CD4-positive, alpha-beta memory T cell (primary cell): ENCODE measurements around the gene LCE7A. TPM values are rescaled to one million over a fixed set of nuclear protein-coding genes. Genes with fewer than 3 reads are reported as not detected.

Experiments
- CTCF ChIA-PET: fragments of 350-600 bp; sonication (Branson Sonifier 250); formaldehyde crosslinking; loops from one replicate; lab custom pipeline; 2021; ENCODE audit warnings: inconsistent platforms; ENCODE audit not compliant: partially characterized antibody; lab: Charles Lee
- POLR2A ChIA-PET: fragments of 350-600 bp; sonication (Branson Sonifier 250); formaldehyde crosslinking; loops from one replicate; lab custom pipeline; 2021; ENCODE audit not compliant: partially characterized antibody; lab: Charles Lee
- DNase-seq, 5 donors: peaks; one replicate each; pipeline versions ENCODE4 v3.0.0 to v3.0.0-alpha.2; 2020 to 2022; ENCODE audit warnings: mixed read lengths in 1 of 5
- H3K27ac ChIP-seq: one replicate; pipeline ENCODE4 v1.7.0; 2013; ENCODE audit warnings: low read depth, low read length
- H3K27me3 ChIP-seq: 2 replicates; pipeline ENCODE4 v1.7.0; 2013; ENCODE audit warnings: mild to moderate bottlenecking, low read length, moderate library complexity; ENCODE audit not compliant: insufficient read depth
- H3K36me3 ChIP-seq: 2 replicates; pipeline ENCODE4 v1.7.0; 2013; ENCODE audit warnings: mild to moderate bottlenecking, low read length, moderate library complexity; ENCODE audit not compliant: insufficient read depth
- H3K4me1 ChIP-seq: 2 replicates; pipeline ENCODE4 v1.7.0; 2013; ENCODE audit warnings: mild to moderate bottlenecking, low read length, moderate library complexity; ENCODE audit not compliant: insufficient read depth
- H3K4me3 ChIP-seq, 2 donors: one replicate each; pipeline ENCODE4 v1.7.0; 2013; ENCODE audit warnings: low read length in 2 of 2, mild to moderate bottlenecking in 1 of 2
- H3K9me3 ChIP-seq, 2 donors: one replicate each; pipeline ENCODE4 v1.7.0; 2013; ENCODE audit warnings: low read length in 2 of 2, control low read depth in 1 of 2; ENCODE audit not compliant: control insufficient read depth in 1 of 2
- H3K27ac Mint-ChIP-seq, 7 donors: one replicate each; pipeline ENCODE4 v1.8.0; 2020 to 2021; ENCODE audit warnings: mixed read lengths in 7 of 7, mild to moderate bottlenecking in 6 of 7, inconsistent platforms in 3 of 7, moderate library complexity in 3 of 7
- H3K27me3 Mint-ChIP-seq, 2 donors: one replicate each; pipeline ENCODE4 v1.8.0; 2020 to 2021; ENCODE audit warnings: mixed read lengths in 2 of 2
- H3K36me3 Mint-ChIP-seq, 2 donors: one replicate each; pipeline ENCODE4 v1.8.0; 2020 to 2021; ENCODE audit warnings: mixed read lengths in 2 of 2, inconsistent platforms in 1 of 2, mild to moderate bottlenecking in 1 of 2
- H3K4me1 Mint-ChIP-seq, 4 donors: one replicate each; pipeline ENCODE4 v1.8.0; 2020 to 2021; ENCODE audit warnings: mixed read lengths in 4 of 4, mild to moderate bottlenecking in 1 of 4
- H3K4me3 Mint-ChIP-seq, 8 donors: one replicate each; pipeline ENCODE4 v1.8.0; 2020 to 2021; ENCODE audit warnings: mixed read lengths in 8 of 8, mild to moderate bottlenecking in 7 of 8, moderate library complexity in 6 of 8, inconsistent platforms in 3 of 8
- H3K9me3 Mint-ChIP-seq, 8 donors: one replicate each; pipeline ENCODE4 v1.8.0; 2020 to 2021; ENCODE audit warnings: mixed read lengths in 8 of 8, mild to moderate bottlenecking in 5 of 8, inconsistent platforms in 3 of 8, moderate library complexity in 1 of 8
- intact Hi-C: fragments of 100-400 bp; cut with micrococcal nuclease; formaldehyde crosslinking; loops from one replicate; pipeline ENCODE4 v1.15.1; 2023
- polyA plus RNA-seq, 2 donors: library from polyadenylated mRNA; unstranded; fragments of 300-500 nt; fragmentation: Illumina TruSeq; gene quantifications; one replicate each; pipeline ENCODE4 v1.2.3, GENCODE V29; 2021
- total RNA-seq, 2 experiments: library from RNA; stranded (reverse); gene quantifications; one replicate each; pipeline ENCODE4 v1.2.3, GENCODE V29; 2021

LCE7A gene
- total and polyA plus RNA-seq, 4 experiments from 2014 or later, result not detected

DNA sequence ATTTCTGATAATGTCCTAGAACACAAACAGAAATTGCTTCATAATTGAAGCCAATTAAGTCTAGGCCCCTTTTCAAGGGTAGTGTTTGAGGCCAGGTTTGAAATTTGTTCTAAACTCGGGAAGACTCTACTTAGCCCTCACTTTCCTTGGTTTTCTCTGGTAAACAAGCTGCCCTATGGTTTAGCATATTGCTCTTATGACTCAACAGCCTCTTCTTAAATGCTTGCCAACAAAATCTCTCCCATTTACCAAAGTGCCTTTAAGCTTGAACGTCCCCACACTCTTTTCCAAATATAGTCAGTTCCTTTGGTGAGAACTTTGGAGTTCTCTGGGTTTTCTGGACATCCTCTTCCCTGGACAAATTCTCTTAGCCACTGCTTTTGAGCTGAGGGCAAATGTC, 22.9 kb upstream of the LCE7A start:
- intact Hi-C loops, result no loop called here
- Mint-ChIP-seq H3K27me3 (peaks cover 5 to 10% of the 10 kb centered on the region in 2 donors), H3K9me3 (peaks cover 0 to 4% (median 0%) of the 10 kb centered on the region in 8 donors), H3K4me1 (no peaks in the 10 kb centered on the region), H3K27ac (no peak overlapping the region), H3K4me3 (no peak overlapping the region), H3K36me3 (no peaks in the 10 kb centered on the region)
- Histone ChIP-seq H3K4me1 (no peaks in the 10 kb centered on the region), H3K36me3 (no peaks in the 10 kb centered on the region), H3K9me3 (no peaks in the 10 kb centered on the region), H3K27me3 (peaks cover 5% of the 10 kb centered on the region), H3K27ac (no peak overlapping the region), H3K4me3 (no peak overlapping the region)
- DNase-seq, result no peak
- CTCF ChIA-PET, result no interaction called here
- POLR2A ChIA-PET, result no interaction called here

DNA sequence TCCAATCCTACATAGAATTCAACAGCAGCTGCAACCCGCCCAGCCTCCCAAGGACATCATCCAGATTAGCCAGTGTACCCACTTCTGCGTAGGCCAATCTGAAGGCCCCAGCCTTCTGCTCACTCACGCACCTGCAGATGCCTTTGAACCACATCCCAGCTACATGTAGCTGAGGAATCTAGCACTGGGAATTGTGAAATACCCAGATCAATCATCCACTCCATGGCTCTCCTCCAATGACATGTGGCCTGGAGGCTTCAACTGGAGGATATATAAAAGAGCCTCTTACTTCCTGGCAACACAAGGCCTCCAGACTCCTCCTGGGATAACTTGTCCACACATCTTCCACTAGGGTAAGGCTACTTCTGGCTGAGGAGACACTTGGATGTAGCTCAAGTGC, 17.2 kb upstream of the LCE7A start, which contains the start of gene LCE6A:
Gene LCE6A (plus strand): TSS at position 301 of the 400 bp plus-strand sequence. CDS start 665 bp downstream, outside the sequence.
- CTCF ChIA-PET, result no interaction called here
- Mint-ChIP-seq H3K4me3 (no peak within 1 kb of the TSS), H3K36me3 (no peaks in the 10 kb centered on the region)

GRCh38 chr1:152855661-152856060, 4.1 kb upstream of the LCE7A start:
- Histone ChIP-seq H3K27me3 (no peaks in the 10 kb centered on the region), H3K27ac (no peak overlapping the region), H3K4me1 (no peaks in the 10 kb centered on the region), H3K4me3 (no peak overlapping the region), H3K36me3 (no peaks in the 10 kb centered on the region), H3K9me3 (no peaks in the 10 kb centered on the region)
- H3K27ac Mint-ChIP-seq, result no peak overlapping the region
- H3K36me3 Mint-ChIP-seq, result no peaks in the 10 kb centered on the region
- no peaks in the 10 kb centered on the region for H3K9me3 Mint-ChIP-seq
- ChIA-PET POLR2A (no interaction called here), CTCF (interaction anchor here (1.4 kb wide), 1 partner anchor 15 kb away, joined by 5 read pairs; no protein-coding TSS in a partner anchor)
- no peaks in the 10 kb centered on the region for H3K4me1 Mint-ChIP-seq
- intact Hi-C loops, result no loop called here
- no peak overlapping the region for H3K4me3 Mint-ChIP-seq
- H3K27me3 Mint-ChIP-seq, result peaks cover 3 to 12% of the 10 kb centered on the region in 2 donors
- no peak for DNase-seq

More for the DNA sequence above, 17.2 kb upstream of the LCE7A start, which contains the start of gene LCE6A:
- Mint-ChIP-seq H3K27ac (no peak within 1 kb of the TSS), H3K27me3 (peaks cover 6 to 11% of the 10 kb centered on the region in 2 donors), H3K9me3 (no peaks in the 10 kb centered on the region), H3K4me1 (no peaks in the 10 kb centered on the region)
- no peaks in the 10 kb centered on the region for H3K9me3 ChIP-seq
- no peaks in the 10 kb centered on the region for H3K4me1 ChIP-seq
- no peak for DNase-seq
- peaks cover 5% of the 10 kb centered on the region for H3K27me3 ChIP-seq
- intact Hi-C loops, result no loop called here
- H3K27ac ChIP-seq, result no peak within 1 kb of the TSS
- H3K36me3 ChIP-seq, result no peaks in the 10 kb centered on the region
- H3K4me3 ChIP-seq, result no peak within 1 kb of the TSS
- POLR2A ChIA-PET, result no interaction called here

- no peak for DNase-seq
- Mint-ChIP-seq H3K4me3 (no peak overlapping the region), H3K27me3 (peaks cover 3 to 12% of the 10 kb centered on the region in 2 donors), H3K27ac (no peak overlapping the region), H3K36me3 (no peaks in the 10 kb centered on the region), H3K4me1 (no peaks in the 10 kb centered on the region), H3K9me3 (no peaks in the 10 kb centered on the region)
- Histone ChIP-seq H3K4me3 (no peak overlapping the region), H3K4me1 (no peaks in the 10 kb centered on the region), H3K27ac (no peak overlapping the region), H3K27me3 (no peaks in the 10 kb centered on the region), H3K36me3 (no peaks in the 10 kb centered on the region), H3K9me3 (no peaks in the 10 kb centered on the region)
- POLR2A ChIA-PET, result no interaction called here
- CTCF ChIA-PET, result no interaction called here
- intact Hi-C loops, result no loop called here
Observed at GRCh38 chr1:152858062-152858461, 1.7 kb upstream of the LCE7A start.

GRCh38 chr1:152860129-152860528, 333 bp downstream of the LCE7A start:
- no peak overlapping the region for H3K27ac Mint-ChIP-seq
- Histone ChIP-seq H3K4me1 (no peaks in the 10 kb centered on the region), H3K4me3 (no peak overlapping the region), H3K27ac (no peak overlapping the region), H3K9me3 (no peaks in the 10 kb centered on the region), H3K27me3 (no peaks in the 10 kb centered on the region), H3K36me3 (no peaks in the 10 kb centered on the region)
- H3K27me3 Mint-ChIP-seq, result peaks cover 3 to 12% of the 10 kb centered on the region in 2 donors
- no peaks in the 10 kb centered on the region for H3K4me1 Mint-ChIP-seq
- ChIA-PET POLR2A (no interaction called here), CTCF (interaction anchor here (1.1 kb wide), 1 partner anchor 11 kb away, joined by 4 read pairs; no protein-coding TSS in a partner anchor)
- H3K9me3 Mint-ChIP-seq, result no peaks in the 10 kb centered on the region
- no peak overlapping the region for H3K4me3 Mint-ChIP-seq
- intact Hi-C loops, result no loop called here
- DNase-seq, result no peak
- H3K36me3 Mint-ChIP-seq, result no peaks in the 10 kb centered on the region

DNA sequence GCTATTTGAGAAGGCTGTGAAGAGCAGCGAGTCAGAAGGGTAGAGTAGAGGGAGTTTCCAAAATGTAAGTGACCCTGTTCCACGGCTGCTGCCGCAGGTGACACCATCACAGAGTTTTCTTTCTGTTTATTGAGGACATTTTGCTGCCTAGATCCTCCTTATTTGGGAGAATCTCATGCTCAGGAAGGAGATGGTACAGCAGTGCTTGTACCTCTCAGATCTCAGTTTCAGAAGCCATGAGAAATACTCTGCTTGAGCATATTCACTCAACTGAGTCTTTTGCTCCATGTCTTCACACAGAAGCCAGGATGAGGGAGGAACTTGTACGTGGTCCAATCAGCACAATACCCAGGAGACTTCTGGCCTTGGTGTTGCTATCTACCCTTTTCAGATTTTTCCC, 1.6 kb downstream of the LCE7A start:
- Histone ChIP-seq H3K4me1 (no peaks in the 10 kb centered on the region), H3K27ac (no peak overlapping the region), H3K27me3 (no peaks in the 10 kb centered on the region), H3K36me3 (no peaks in the 10 kb centered on the region), H3K4me3 (no peak overlapping the region), H3K9me3 (no peaks in the 10 kb centered on the region)
- no peak overlapping the region for H3K27ac Mint-ChIP-seq
- ChIA-PET POLR2A (no interaction called here), CTCF (interaction anchor here (0.9 to 1.1 kb wide), 3 partner anchors 9 to 12 kb away, joined by 3 to 4 read pairs (median 3); no protein-coding TSS in a partner anchor)
- H3K9me3 Mint-ChIP-seq, result no peaks in the 10 kb centered on the region
- no peak overlapping the region for H3K4me3 Mint-ChIP-seq
- peaks cover 3 to 10% of the 10 kb centered on the region in 2 donors for H3K27me3 Mint-ChIP-seq
- intact Hi-C loops, result no loop called here
- no peaks in the 10 kb centered on the region for H3K36me3 Mint-ChIP-seq
- H3K4me1 Mint-ChIP-seq, result no peaks in the 10 kb centered on the region
- no peak for DNase-seq

DNA sequence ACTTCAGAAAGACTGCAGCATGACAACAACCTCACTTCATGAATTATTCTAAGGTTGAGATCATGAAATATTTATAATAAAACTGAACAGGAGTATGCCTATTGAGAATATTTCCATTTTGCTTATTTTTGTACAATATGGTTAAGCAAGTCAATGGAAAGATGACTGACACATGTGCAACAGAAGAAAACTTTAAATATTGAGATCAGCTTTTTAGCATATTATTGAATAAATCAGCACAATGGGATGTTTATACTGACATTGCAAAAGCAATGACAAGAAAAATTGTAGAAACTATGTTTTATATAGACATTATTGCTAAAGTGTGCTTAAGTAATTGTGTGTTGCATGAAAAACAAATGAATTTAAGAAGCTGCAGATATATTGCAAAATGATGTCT, 4.6 kb downstream of the LCE7A start:
- no peak for DNase-seq
- Mint-ChIP-seq H3K36me3 (no peaks in the 10 kb centered on the region), H3K27me3 (peaks cover 1 to 4% of the 10 kb centered on the region in 2 donors), H3K27ac (no peak overlapping the region), H3K9me3 (no peaks in the 10 kb centered on the region), H3K4me1 (no peaks in the 10 kb centered on the region), H3K4me3 (no peak overlapping the region)
- Histone ChIP-seq H3K36me3 (no peaks in the 10 kb centered on the region), H3K27ac (no peak overlapping the region), H3K4me3 (no peak overlapping the region), H3K9me3 (no peaks in the 10 kb centered on the region), H3K4me1 (no peaks in the 10 kb centered on the region), H3K27me3 (no peaks in the 10 kb centered on the region)
- ChIA-PET CTCF (no interaction called here), POLR2A (no interaction called here)
- intact Hi-C loops, result no loop called here
